Stimulated activated CD8-positive, alpha-beta memory T cell treated with anti-CD3 and anti-CD28 coated beads, Interleukin-7, amount 100 ng/mL, for 4 hours (primary cell): Measurements from ENCODE around the gene STIM1.
"Not testable (repeated sequence)": the region's sequence is repeated elsewhere in the genome, so short reads cannot be mapped to it uniquely, and the experiment has no call there.

ENCODE experiments used
- DNase-seq, 2 donors: peaks; one replicate each; pipeline ENCODE4 v3.0.0-alpha.2; 2020; ENCODE audit warnings: low read depth in 2 of 2

Gene STIM1

DNA sequence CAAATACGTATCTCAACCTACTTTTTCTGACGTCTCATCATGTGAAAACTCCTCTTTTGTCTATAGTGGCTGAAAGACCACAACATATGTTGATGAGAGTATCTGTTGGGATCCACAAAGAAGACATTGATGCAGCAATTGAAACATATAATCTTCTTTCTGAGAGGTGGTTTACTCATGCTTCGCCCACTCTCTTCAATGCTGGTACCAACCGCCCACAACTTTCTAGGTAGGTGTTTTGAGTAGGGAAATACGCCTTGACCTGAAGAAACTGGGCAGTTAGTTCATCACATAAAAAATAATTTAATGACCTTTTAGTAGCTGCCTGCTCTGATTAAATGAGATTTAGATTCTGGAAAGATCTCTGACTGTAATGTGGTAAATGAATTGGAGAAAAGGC lies 256.4 kb downstream of the STIM1 start:
- no peak for DNase-seq

DNA sequence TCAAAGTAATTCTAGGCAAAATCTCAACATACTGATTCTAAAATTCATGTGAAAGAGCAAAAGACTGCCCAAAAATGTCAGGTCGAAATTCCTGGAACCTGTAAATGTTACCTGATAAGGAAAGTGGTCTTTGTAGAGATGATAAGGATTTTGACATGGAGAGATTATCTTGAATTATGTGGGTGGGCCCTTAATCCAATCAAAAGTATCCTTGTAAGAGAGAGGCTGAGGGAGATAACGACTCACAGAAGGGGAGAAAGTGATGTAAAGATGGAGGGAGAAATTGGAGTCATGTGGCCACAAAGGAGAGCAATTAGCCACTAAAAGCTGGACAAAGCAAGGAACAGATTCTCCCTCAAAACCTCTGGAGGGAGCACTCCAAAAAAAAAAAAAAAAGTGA lies 259.7 kb downstream of the STIM1 start:
- DNase-seq, result no peak

- DNase-seq, result no peak
These were observed 262.6 kb downstream of the STIM1 start for GRCh38 chr11:4118107-4118506.

GRCh38 chr11:4123218-4123617 lies 267.8 kb downstream of the STIM1 start:
- no peak for DNase-seq

- no peak for DNase-seq
These were observed 269.7 kb downstream of the STIM1 start for GRCh38 chr11:4125141-4125540.

DNA sequence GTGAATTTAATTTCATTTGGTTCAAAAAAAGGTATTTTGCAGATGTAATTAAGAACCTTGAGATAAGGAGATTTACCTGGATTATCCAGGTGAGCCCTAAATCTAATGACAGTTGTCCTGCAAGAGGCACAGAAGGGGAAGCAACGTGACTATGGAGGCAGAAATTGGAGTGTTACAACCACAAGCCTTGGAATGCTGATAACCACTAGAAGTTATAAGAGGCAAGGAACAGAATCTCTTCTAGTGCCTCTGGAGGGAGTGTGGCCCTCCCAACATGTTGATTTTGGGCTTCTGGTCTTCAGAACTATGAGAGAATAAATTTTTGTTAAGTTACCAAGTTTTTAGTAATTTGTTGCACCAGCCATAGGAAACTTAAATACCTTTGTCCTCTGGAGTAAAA lies 271.9 kb downstream of the STIM1 start:
- DNase-seq, result no peak

DNA sequence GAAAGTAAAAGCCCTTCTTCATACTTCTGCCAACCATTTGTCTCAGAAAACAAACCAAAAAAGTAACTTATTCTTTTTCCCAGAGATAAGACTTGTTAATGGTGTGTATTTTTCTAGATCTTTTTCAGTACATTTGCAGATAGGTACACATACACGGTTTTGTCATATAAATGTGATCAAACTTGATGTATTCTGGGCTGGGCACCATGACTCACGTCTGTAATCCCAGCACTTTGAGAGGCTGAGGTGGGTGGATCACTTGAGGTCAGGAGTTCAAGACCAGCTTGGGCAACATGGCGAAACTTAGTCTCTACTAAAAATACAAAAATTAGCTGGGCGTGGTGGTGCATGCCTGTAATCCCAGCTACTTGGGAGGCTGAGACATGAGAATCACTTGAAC lies 274.8 kb downstream of the STIM1 start:
- DNase-seq, result not testable (repeated sequence)

- no peak for DNase-seq
These were observed 279.3 kb downstream of the STIM1 start for GRCh38 chr11:4134806-4135205.

- no peak for DNase-seq
These were observed 283.0 kb downstream of the STIM1 start for GRCh38 chr11:4138497-4138896.

- DNase-seq, result no peak
These were observed 284.7 kb downstream of the STIM1 start for GRCh38 chr11:4140067-4140636.
